Chondrocyte (in vitro differentiated cells): ENCODE data around the gene NOSTRIN. TPM values are rescaled to one million over a fixed set of nuclear protein-coding genes. Genes with fewer than 3 reads are reported as not detected.
"Not testable (repeated sequence)": the region's sequence is repeated elsewhere in the genome, so short reads cannot be mapped to it uniquely, and the experiment has no call there.

Experiments
- DNase-seq: peaks from one replicate; pipeline ENCODE4 v3.0.0; 2021; ENCODE audit warnings: mixed read lengths, low spot score
- H3K27ac Mint-ChIP-seq: one replicate; pipeline ENCODE4 v1.8.0; 2021; ENCODE audit warnings: mild to moderate bottlenecking, moderate library complexity, mixed read lengths; ENCODE audit not compliant: unreplicated experiment
- H3K27me3 Mint-ChIP-seq: 2 replicates; pipeline ENCODE4 v1.8.0; 2021; ENCODE audit warnings: low read depth, mixed read lengths
- H3K36me3 Mint-ChIP-seq: 2 replicates; pipeline ENCODE4 v1.8.0; 2021; ENCODE audit warnings: low read depth, mixed read lengths
- H3K4me1 Mint-ChIP-seq: 2 replicates; pipeline ENCODE4 v1.8.0; 2021; ENCODE audit warnings: low read depth, mild to moderate bottlenecking, mixed read lengths
- H3K4me3 Mint-ChIP-seq: one replicate; pipeline ENCODE4 v1.8.0; 2021; ENCODE audit warnings: mild to moderate bottlenecking, moderate library complexity, mixed read lengths; ENCODE audit not compliant: unreplicated experiment
- H3K9me3 Mint-ChIP-seq: 2 replicates; pipeline ENCODE4 v1.8.0; 2021; ENCODE audit warnings: low read depth, mixed read lengths
- total RNA-seq: library from RNA; stranded (reverse); gene quantifications from 3 replicates; pipeline ENCODE4 v1.2.1, GENCODE V29; 2021
- TF ChIP-seq, protein P1 (sequence below): fragments of 200-600 bp; sonication (generic); IDR thresholded peaks from 2 replicates; pipeline ENCODE4 v1.5.0; 2021; ENCODE audit warnings: antibody characterized with exemption, mild to moderate bottlenecking, moderate library complexity

The NOSTRIN gene
- total RNA-seq, 1 donor from 2014 or later: 0.27 TPM

DNA sequence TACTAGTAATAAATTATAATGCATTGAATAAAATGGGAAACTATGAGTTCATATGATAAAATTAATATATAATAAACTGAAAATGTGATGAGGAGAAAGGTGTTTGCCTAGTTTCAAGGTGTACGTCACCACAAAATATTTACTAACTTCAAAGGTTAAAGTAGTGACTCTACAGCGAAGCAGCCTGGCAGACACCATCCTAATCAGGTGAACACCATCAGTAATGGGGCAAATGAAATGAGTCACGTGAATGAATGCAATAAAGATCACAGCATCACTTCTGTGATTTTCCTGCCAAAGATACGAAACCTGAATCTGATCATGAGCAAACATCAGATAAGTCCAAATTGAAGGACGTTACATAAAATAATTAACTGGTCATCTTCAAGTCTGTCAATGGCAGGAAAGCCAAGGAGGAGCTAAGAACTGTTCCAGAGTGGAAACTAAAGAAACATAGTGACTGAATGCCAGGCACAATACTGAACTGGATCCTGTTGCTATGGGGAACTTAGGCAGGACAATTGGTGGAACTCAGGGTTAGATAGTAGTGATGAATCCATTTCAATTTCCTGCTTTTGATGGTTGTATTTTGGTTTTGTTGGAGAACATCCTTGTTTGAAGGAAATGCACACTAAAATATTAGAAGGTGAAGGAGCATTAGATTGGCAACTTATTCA lies 12.1 kb upstream of the NOSTRIN start:
- TF ChIP-seq, protein P1, sequence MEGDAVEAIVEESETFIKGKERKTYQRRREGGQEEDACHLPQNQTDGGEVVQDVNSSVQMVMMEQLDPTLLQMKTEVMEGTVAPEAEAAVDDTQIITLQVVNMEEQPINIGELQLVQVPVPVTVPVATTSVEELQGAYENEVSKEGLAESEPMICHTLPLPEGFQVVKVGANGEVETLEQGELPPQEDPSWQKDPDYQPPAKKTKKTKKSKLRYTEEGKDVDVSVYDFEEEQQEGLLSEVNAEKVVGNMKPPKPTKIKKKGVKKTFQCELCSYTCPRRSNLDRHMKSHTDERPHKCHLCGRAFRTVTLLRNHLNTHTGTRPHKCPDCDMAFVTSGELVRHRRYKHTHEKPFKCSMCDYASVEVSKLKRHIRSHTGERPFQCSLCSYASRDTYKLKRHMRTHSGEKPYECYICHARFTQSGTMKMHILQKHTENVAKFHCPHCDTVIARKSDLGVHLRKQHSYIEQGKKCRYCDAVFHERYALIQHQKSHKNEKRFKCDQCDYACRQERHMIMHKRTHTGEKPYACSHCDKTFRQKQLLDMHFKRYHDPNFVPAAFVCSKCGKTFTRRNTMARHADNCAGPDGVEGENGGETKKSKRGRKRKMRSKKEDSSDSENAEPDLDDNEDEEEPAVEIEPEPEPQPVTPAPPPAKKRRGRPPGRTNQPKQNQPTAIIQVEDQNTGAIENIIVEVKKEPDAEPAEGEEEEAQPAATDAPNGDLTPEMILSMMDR: no peak
- Mint-ChIP-seq H3K4me1 (no peaks in the 10 kb centered on the region), H3K36me3 (no peaks in the 10 kb centered on the region), H3K27ac (no peak overlapping the region), H3K27me3 (no peaks in the 10 kb centered on the region), H3K4me3 (no peak overlapping the region), H3K9me3 (peaks cover 2% of the 10 kb centered on the region)
- no peak for DNase-seq

GRCh38 chr2:168791140-168791539 lies 11.3 kb upstream of the NOSTRIN start:
- not testable (repeated sequence) for H3K27me3 Mint-ChIP-seq, H3K27ac Mint-ChIP-seq, DNase-seq, H3K36me3 Mint-ChIP-seq, H3K4me1 Mint-ChIP-seq, H3K9me3 Mint-ChIP-seq, H3K4me3 Mint-ChIP-seq

GRCh38 chr2:168793596-168793995 lies 8.8 kb upstream of the NOSTRIN start:
- Mint-ChIP-seq H3K4me1 (peaks cover 4% of the 10 kb centered on the region), H3K27ac (no peak overlapping the region), H3K36me3 (no peaks in the 10 kb centered on the region), H3K4me3 (no peak overlapping the region), H3K27me3 (no peaks in the 10 kb centered on the region), H3K9me3 (peaks cover 2% of the 10 kb centered on the region)
- TF ChIP-seq, protein P1: no peak
- no peak for DNase-seq

- Mint-ChIP-seq H3K4me3 (no peak overlapping the region), H3K27ac (no peak overlapping the region), H3K27me3 (no peaks in the 10 kb centered on the region), H3K9me3 (peaks cover 2% of the 10 kb centered on the region), H3K4me1 (peaks cover 5% of the 10 kb centered on the region), H3K36me3 (no peaks in the 10 kb centered on the region)
- TF ChIP-seq, protein P1: no peak
- DNase-seq: no peak
Observed at GRCh38 chr2:168794968-168795367, 7.5 kb upstream of the NOSTRIN start.

GRCh38 chr2:168796090-168796577 lies 6.3 kb upstream of the NOSTRIN start:
- peaks cover 5% of the 10 kb centered on the region for H3K4me1 Mint-ChIP-seq
- no peaks in the 10 kb centered on the region for H3K9me3 Mint-ChIP-seq
- no peaks in the 10 kb centered on the region for H3K36me3 Mint-ChIP-seq

More at GRCh38 chr2:168796090-168796577, 6.3 kb upstream of the NOSTRIN start:
- TF ChIP-seq, protein P1: no peak
- Mint-ChIP-seq H3K27me3 (no peaks in the 10 kb centered on the region), H3K27ac (no peak overlapping the region), H3K4me3 (no peak overlapping the region)
- DNase-seq: no peak
